ENCODE measurements around the gene CACNA1C. TPM values are rescaled to one million over a fixed set of nuclear protein-coding genes. Genes with fewer than 3 reads are reported as not detected.

CACNA1C gene
- total RNA-seq, 2 donors from 2014 or later, result 0.86 to 6.3 TPM

GRCh38 chr12:2136901-2137300 lies 84.1 kb downstream of the CACNA1C start:
- H3K9me3 Mint-ChIP-seq, result peaks cover 25% of the 10 kb centered on the region
- no peak for TF ChIP-seq CTCF (conservative IDR thresholded peaks at IDR 0.05)
- H3K36me3 Mint-ChIP-seq (ENCODE audit: low read depth), result peaks cover 6% of the 10 kb centered on the region
- no peak for DNase-seq
- H3K4me1 Mint-ChIP-seq, result peaks cover 21% of the 10 kb centered on the region
- no peak overlapping the region for H3K27ac Mint-ChIP-seq
- H3K4me3 Mint-ChIP-seq, result no peak overlapping the region
- no peak overlapping the region for H3K4me3 ChIP-seq (ENCODE audit: low read length)
- peaks cover 3% of the 10 kb centered on the region for H3K4me1 ChIP-seq (ENCODE audit: control insufficient read depth, insufficient read depth, low read length)
- H3K9ac ChIP-seq (ENCODE audit: extremely low read depth, low read length, poor library complexity, severe bottlenecking), result no peak overlapping the region
- peaks cover 7% of the 10 kb centered on the region for H3K9me3 ChIP-seq (ENCODE audit: control insufficient read depth, low read length)
- H3K27ac ChIP-seq (ENCODE audit: low read depth, low read length), result no peak overlapping the region
- peaks cover 7% of the 10 kb centered on the region for H3K27me3 Mint-ChIP-seq (ENCODE audit: insufficient read depth)
- WGBS, 2 experiments (ENCODE audit: insufficient coverage in 1 of 2, insufficient read length in 1 of 2), result 92 to 95% methylated on average over 7 to 10 of the region's 10 CpGs
- H3K36me3 ChIP-seq (ENCODE audit: control insufficient read depth, insufficient read depth, low read length), result no peaks in the 10 kb centered on the region
- no peaks in the 10 kb centered on the region for H3K27me3 ChIP-seq (ENCODE audit: control insufficient read depth, insufficient read depth, low read length, poor library complexity, severe bottlenecking)

- Histone ChIP-seq H3K27ac (ENCODE audit: low read depth, low read length) (no peak overlapping the region), H3K4me1 (ENCODE audit: control insufficient read depth, insufficient read depth, low read length) (peaks cover 3% of the 10 kb centered on the region), H3K9ac (ENCODE audit: extremely low read depth, low read length, poor library complexity, severe bottlenecking) (no peak overlapping the region), H3K9me3 (ENCODE audit: control insufficient read depth, low read length) (peaks cover 7% of the 10 kb centered on the region), H3K27me3 (ENCODE audit: control insufficient read depth, insufficient read depth, low read length, poor library complexity, severe bottlenecking) (no peaks in the 10 kb centered on the region), H3K36me3 (ENCODE audit: control insufficient read depth, insufficient read depth, low read length) (no peaks in the 10 kb centered on the region), H3K4me3 (ENCODE audit: low read length) (no peak overlapping the region)
- Mint-ChIP-seq H3K36me3 (ENCODE audit: low read depth) (peaks cover 6% of the 10 kb centered on the region), H3K9me3 (peaks cover 25% of the 10 kb centered on the region), H3K27me3 (ENCODE audit: insufficient read depth) (peaks cover 7% of the 10 kb centered on the region), H3K4me3 (no peak overlapping the region), H3K27ac (no peak overlapping the region), H3K4me1 (peaks cover 21% of the 10 kb centered on the region)
- 89 to 91% methylated on average over 9 to 10 of the region's 10 CpGs for WGBS, 2 experiments (ENCODE audit: insufficient coverage in 1 of 2, insufficient read length in 1 of 2)
- DNase-seq, result no peak
- no peak for TF ChIP-seq CTCF (conservative IDR thresholded peaks at IDR 0.05)
Measured at GRCh38 chr12:2137711-2138110, 84.9 kb downstream of the CACNA1C start.

GRCh38 chr12:2138294-2138693 lies 85.5 kb downstream of the CACNA1C start:
- Histone ChIP-seq H3K4me1 (ENCODE audit: control insufficient read depth, insufficient read depth, low read length) (peaks cover 3% of the 10 kb centered on the region), H3K27ac (ENCODE audit: low read depth, low read length) (no peak overlapping the region), H3K36me3 (ENCODE audit: control insufficient read depth, insufficient read depth, low read length) (no peaks in the 10 kb centered on the region), H3K9ac (ENCODE audit: extremely low read depth, low read length, poor library complexity, severe bottlenecking) (no peak overlapping the region), H3K4me3 (ENCODE audit: low read length) (no peak overlapping the region), H3K9me3 (ENCODE audit: control insufficient read depth, low read length) (peaks cover 7% of the 10 kb centered on the region), H3K27me3 (ENCODE audit: control insufficient read depth, insufficient read depth, low read length, poor library complexity, severe bottlenecking) (no peaks in the 10 kb centered on the region)
- WGBS, 2 experiments (ENCODE audit: insufficient coverage in 1 of 2, insufficient read length in 1 of 2), result 91 to 96% methylated on average over 8 to 10 of the region's 10 CpGs
- peaks cover 21% of the 10 kb centered on the region for H3K4me1 Mint-ChIP-seq
- DNase-seq, result no peak
- TF ChIP-seq CTCF (conservative IDR thresholded peaks at IDR 0.05), result no peak
- peaks cover 7% of the 10 kb centered on the region for H3K27me3 Mint-ChIP-seq (ENCODE audit: insufficient read depth)
- H3K27ac Mint-ChIP-seq, result no peak overlapping the region
- peaks cover 25% of the 10 kb centered on the region for H3K9me3 Mint-ChIP-seq
- peaks cover 6% of the 10 kb centered on the region for H3K36me3 Mint-ChIP-seq (ENCODE audit: low read depth)
- H3K4me3 Mint-ChIP-seq, result no peak overlapping the region

Measured in endodermal cell (in vitro differentiated cells).